Measurements from ENCODE around the gene APPL2.

APPL2 gene

DNA sequence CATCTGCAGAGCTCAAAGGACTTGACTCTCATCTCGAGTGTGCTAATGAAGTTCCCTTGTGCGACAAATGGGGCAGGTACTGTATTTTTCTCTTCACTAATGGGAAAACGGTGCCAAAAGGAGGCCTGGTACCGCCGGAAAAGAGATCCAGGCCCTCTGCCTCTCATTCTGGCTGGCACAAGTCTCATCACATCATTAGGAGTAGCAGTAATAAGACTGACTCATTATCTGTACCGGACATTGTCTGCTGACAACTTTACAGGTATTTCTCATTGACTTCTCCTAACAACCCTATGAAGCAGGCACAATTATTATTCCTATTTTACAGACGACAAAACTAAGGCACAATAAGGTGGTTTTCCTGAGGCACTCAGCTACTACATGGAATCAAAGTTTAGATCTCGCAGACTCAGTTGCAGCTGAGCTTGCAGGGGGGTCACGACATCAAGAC, 668 bp downstream of the APPL2 start:
- peak overlapping the region; percentile 24 for H3K27ac ChIP-seq (ENCODE audit: low read depth, low read length)
- no peaks in the 10 kb centered on the region for H3K9me2 ChIP-seq (replicated peaks; ENCODE audit: control insufficient read depth, low read length)
- H3K4me3 ChIP-seq (ENCODE audit: low read length) = peak overlapping the region; percentile 93
- no peaks in the 10 kb centered on the region for H4K20me1 ChIP-seq (ENCODE audit: control insufficient read depth, insufficient read depth, low read depth, low read length)
- no peaks in the 10 kb centered on the region for H3K27me3 ChIP-seq (ENCODE audit: control insufficient read depth, low read length)
- TF ChIP-seq, protein P1, sequence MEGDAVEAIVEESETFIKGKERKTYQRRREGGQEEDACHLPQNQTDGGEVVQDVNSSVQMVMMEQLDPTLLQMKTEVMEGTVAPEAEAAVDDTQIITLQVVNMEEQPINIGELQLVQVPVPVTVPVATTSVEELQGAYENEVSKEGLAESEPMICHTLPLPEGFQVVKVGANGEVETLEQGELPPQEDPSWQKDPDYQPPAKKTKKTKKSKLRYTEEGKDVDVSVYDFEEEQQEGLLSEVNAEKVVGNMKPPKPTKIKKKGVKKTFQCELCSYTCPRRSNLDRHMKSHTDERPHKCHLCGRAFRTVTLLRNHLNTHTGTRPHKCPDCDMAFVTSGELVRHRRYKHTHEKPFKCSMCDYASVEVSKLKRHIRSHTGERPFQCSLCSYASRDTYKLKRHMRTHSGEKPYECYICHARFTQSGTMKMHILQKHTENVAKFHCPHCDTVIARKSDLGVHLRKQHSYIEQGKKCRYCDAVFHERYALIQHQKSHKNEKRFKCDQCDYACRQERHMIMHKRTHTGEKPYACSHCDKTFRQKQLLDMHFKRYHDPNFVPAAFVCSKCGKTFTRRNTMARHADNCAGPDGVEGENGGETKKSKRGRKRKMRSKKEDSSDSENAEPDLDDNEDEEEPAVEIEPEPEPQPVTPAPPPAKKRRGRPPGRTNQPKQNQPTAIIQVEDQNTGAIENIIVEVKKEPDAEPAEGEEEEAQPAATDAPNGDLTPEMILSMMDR (IDR thresholded peaks at IDR 0.05; ENCODE audit: low read depth, low read length, poor library complexity, severe bottlenecking) = no peak
- TF ChIP-seq EZH2phosphoT487 (IDR thresholded peaks at IDR 0.05; ENCODE audit: borderline replicate concordance, low read length) = no peak
- peaks cover 13% of the 10 kb centered on the region for H3K36me3 ChIP-seq (ENCODE audit: control insufficient read depth, low read length)
- H3K4me1 ChIP-seq (ENCODE audit: control insufficient read depth, low read length) = peaks cover 49% of the 10 kb centered on the region
- no peaks in the 10 kb centered on the region; the same call in 1 of the 2 replicates for H3F3A ChIP-seq (ENCODE audit: control insufficient read depth, insufficient read depth)
- peak overlapping the region; percentile 94 for H3K4me2 ChIP-seq (ENCODE audit: low read length)
- H3K9me3 ChIP-seq (ENCODE audit: control insufficient read depth, insufficient read depth, low read length) = no peaks in the 10 kb centered on the region
- peaks cover 34% of the 10 kb centered on the region for H3K79me2 ChIP-seq (ENCODE audit: control insufficient read depth, low read length)

- peaks cover 40% of the 10 kb centered on the region for H3K4me1 ChIP-seq (ENCODE audit: control insufficient read depth, low read length)
- no peaks in the 10 kb centered on the region; the same call in 1 of the 2 replicates for H3F3A ChIP-seq (ENCODE audit: control insufficient read depth, insufficient read depth)
- H4K20me1 ChIP-seq (ENCODE audit: control insufficient read depth, insufficient read depth, low read depth, low read length) = no peaks in the 10 kb centered on the region
- TF ChIP-seq EZH2phosphoT487 (IDR thresholded peaks at IDR 0.05; ENCODE audit: borderline replicate concordance, low read length) = no peak
- TF ChIP-seq, protein P1 (IDR thresholded peaks at IDR 0.05; ENCODE audit: low read depth, low read length, poor library complexity, severe bottlenecking) = no peak
- H3K4me3 ChIP-seq (ENCODE audit: low read length) = peak overlapping the region; percentile 93
- H3K9me3 ChIP-seq (ENCODE audit: control insufficient read depth, insufficient read depth, low read length) = no peaks in the 10 kb centered on the region
- no peak overlapping the region for H3K27ac ChIP-seq (ENCODE audit: low read depth, low read length)
- peaks cover 34% of the 10 kb centered on the region for H3K79me2 ChIP-seq (ENCODE audit: control insufficient read depth, low read length)
- H3K4me2 ChIP-seq (ENCODE audit: low read length) = peak overlapping the region; percentile 94
- H3K27me3 ChIP-seq (ENCODE audit: control insufficient read depth, low read length) = no peaks in the 10 kb centered on the region
- peaks cover 13% of the 10 kb centered on the region for H3K36me3 ChIP-seq (ENCODE audit: control insufficient read depth, low read length)
- H3K9me2 ChIP-seq (replicated peaks; ENCODE audit: control insufficient read depth, low read length) = no peaks in the 10 kb centered on the region
Measured at GRCh38 chr12:105234197-105234596, 1.8 kb downstream of the APPL2 start.

DNA sequence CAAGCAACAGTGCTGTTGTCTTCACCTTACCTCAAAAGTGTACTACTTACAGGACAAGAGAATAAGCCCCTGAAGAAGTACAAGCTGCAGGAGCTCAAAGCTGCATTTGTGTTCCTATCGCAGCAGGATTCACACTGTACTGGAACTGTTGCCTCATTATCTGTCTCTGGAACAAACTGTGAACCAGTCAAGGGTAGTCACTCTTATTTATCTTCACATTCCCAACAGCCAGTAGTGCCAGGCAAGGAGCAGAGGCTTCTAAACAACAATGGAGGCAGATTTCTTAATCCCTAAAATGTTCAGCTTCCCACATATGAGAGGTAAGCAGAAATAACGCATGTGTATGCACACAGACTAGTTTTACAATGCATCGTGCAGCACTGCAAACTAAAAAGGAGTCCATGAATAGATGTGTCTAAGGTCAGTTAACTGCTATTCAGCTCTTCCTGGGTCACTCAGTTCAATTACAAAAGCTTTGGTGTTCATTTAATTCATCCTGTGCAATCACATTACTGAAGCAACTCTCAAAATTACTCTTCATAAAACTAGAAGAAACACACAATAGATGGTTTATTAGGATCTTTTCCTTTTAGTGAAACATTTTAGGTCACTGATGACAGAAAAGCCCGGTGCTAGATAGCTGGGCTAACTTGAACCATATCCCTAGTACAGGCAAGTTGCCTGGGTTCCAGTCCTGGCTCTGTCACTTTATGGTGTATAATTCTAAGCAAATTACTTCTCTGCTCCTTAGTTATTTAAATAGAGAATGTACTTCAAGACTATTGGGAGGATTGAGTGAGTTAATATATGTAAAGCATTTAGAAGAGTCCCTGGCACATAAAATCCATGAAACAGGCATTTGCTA, 2.7 kb downstream of the APPL2 start:
- Histone ChIP-seq H3K27ac (ENCODE audit: low read depth, low read length) (no peak overlapping the region), H3K9me3 (ENCODE audit: control insufficient read depth, insufficient read depth, low read length) (no peaks in the 10 kb centered on the region), H3K9me2 (replicated peaks; ENCODE audit: control insufficient read depth, low read length) (no peaks in the 10 kb centered on the region), H3K36me3 (ENCODE audit: control insufficient read depth, low read length) (peaks cover 21% of the 10 kb centered on the region), H3K79me2 (ENCODE audit: control insufficient read depth, low read length) (peaks cover 34% of the 10 kb centered on the region), H4K20me1 (ENCODE audit: control insufficient read depth, insufficient read depth, low read depth, low read length) (no peaks in the 10 kb centered on the region), H3K27me3 (ENCODE audit: control insufficient read depth, low read length) (no peaks in the 10 kb centered on the region), H3K4me3 (ENCODE audit: low read length) (peak overlapping the region; percentile 22; the same call in 1 of the 2 replicates), H3K4me1 (ENCODE audit: control insufficient read depth, low read length) (peaks cover 40% of the 10 kb centered on the region), H3K4me2 (ENCODE audit: low read length) (peak overlapping the region; percentile 94), H3F3A (ENCODE audit: control insufficient read depth, insufficient read depth) (no peaks in the 10 kb centered on the region; the same call in 1 of the 2 replicates)
- TF ChIP-seq, protein P1 (IDR thresholded peaks at IDR 0.05; ENCODE audit: low read depth, low read length, poor library complexity, severe bottlenecking) = no peak
- TF ChIP-seq EZH2phosphoT487 (IDR thresholded peaks at IDR 0.05; ENCODE audit: borderline replicate concordance, low read length) = no peak

All from DOHH2 (cell line).